ENCODE results near the gene STEAP4.

DNA sequence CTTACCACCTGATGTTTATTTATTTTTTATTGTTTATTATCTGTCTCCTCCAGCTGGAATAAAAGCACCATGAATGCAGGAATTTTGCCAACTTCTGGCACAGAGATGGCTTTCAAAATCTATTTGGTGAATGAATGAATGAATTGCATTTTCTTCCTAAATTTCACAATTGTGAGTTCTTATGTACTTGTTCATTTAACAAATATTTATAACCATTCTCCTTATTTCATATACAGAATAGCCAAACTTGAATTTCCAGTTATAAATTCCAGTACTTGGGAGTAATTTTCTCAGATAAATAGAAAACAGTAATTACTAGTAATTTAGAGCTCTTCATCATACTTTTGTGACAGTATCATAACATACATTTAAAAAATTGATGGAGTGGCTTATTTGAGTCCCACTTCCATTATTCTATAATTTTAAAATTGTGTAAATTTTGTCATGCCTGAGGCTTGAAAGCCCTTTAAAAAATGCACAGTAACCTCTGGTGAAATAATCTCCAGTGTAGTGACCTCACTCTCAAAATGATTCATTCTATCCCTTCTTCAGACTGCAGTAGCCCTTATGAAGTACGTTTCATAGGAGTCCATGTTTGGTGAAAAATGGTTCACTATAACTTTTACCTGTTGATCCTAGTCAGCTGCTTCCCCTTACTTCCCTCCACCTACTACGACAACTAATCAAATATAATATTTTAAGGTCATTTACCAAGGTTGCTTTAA is 46.9 kb downstream of the STEAP4 start:
- TF ChIP-seq CTCF (IDR thresholded peaks at IDR 0.05) = no peak
- TF ChIP-seq TEAD1 (CRISPR knock-in tag; IDR thresholded peaks at IDR 0.05) = no peak
- TF ChIP-seq STAT6 (CRISPR knock-in tag; conservative IDR thresholded peaks at IDR 0.05; ENCODE audit: low read depth) = no peak
- no peak for TF ChIP-seq MXD4 (CRISPR knock-in tag; IDR thresholded peaks at IDR 0.05; ENCODE audit: borderline replicate concordance)
- TF ChIP-seq FOXJ3 (CRISPR knock-in tag; IDR thresholded peaks at IDR 0.05; ENCODE audit: borderline replicate concordance) = no peak
- TF ChIP-seq, protein P1, sequence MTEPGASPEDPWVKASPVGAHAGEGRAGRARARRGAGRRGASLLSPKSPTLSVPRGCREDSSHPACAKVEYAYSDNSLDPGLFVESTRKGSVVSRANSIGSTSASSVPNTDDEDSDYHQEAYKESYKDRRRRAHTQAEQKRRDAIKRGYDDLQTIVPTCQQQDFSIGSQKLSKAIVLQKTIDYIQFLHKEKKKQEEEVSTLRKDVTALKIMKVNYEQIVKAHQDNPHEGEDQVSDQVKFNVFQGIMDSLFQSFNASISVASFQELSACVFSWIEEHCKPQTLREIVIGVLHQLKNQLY (CRISPR knock-in tag; IDR thresholded peaks at IDR 0.05) = no peak
- TF ChIP-seq TEAD4 (CRISPR knock-in tag; IDR thresholded peaks at IDR 0.05) = no peak
- TF ChIP-seq, protein P2, sequence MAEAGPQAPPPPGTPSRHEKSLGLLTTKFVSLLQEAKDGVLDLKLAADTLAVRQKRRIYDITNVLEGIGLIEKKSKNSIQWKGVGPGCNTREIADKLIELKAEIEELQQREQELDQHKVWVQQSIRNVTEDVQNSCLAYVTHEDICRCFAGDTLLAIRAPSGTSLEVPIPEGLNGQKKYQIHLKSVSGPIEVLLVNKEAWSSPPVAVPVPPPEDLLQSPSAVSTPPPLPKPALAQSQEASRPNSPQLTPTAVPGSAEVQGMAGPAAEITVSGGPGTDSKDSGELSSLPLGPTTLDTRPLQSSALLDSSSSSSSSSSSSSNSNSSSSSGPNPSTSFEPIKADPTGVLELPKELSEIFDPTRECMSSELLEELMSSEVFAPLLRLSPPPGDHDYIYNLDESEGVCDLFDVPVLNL (CRISPR knock-in tag; IDR thresholded peaks at IDR 0.05; ENCODE audit: borderline replicate concordance, low read depth) = no peak
- no peak for TF ChIP-seq KAT7 (CRISPR knock-in tag; IDR thresholded peaks at IDR 0.05; ENCODE audit: borderline replicate concordance)
- no peak for TF ChIP-seq ZNF512 (CRISPR knock-in tag; IDR thresholded peaks at IDR 0.05; ENCODE audit: borderline replicate concordance)
- no peak for TF ChIP-seq MYBL2 (CRISPR knock-in tag; IDR thresholded peaks at IDR 0.05)
- TF ChIP-seq NR3C1 (CRISPR knock-in tag; conservative IDR thresholded peaks at IDR 0.05; ENCODE audit: low read depth) = no peak
